Mucosa of stomach (tissue), 1 donor: ENCODE measurements around the gene MYH9.
A peak's percentile ranks its signal among the peaks of the same experiment; 100 is the strongest.

Source experiments
- H3K27me3 ChIP-seq: one replicate; pipeline ENCODE4 v1.7.0; 2013; ENCODE audit warnings: mild to moderate bottlenecking, low read length; ENCODE audit not compliant: control insufficient read depth, insufficient read depth
- H3K36me3 ChIP-seq: one replicate; pipeline ENCODE4 v1.7.0; 2013; ENCODE audit warnings: low read length; ENCODE audit not compliant: control insufficient read depth, insufficient read depth
- H3K4me1 ChIP-seq: one replicate; pipeline ENCODE4 v1.7.0; 2013; ENCODE audit warnings: mild to moderate bottlenecking, low read length; ENCODE audit not compliant: control insufficient read depth, insufficient read depth
- H3K4me3 ChIP-seq: one replicate; pipeline ENCODE4 v1.7.0; 2013; ENCODE audit warnings: low read length
- H3K9ac ChIP-seq: one replicate; pipeline ENCODE4 v1.7.0; 2013; ENCODE audit warnings: mild to moderate bottlenecking, low read length, moderate library complexity
- H3K9me3 ChIP-seq: one replicate; pipeline ENCODE4 v1.7.0; 2013; ENCODE audit warnings: mild to moderate bottlenecking, low read length, moderate library complexity; ENCODE audit not compliant: control insufficient read depth
- donor health status: Pancreatic carcinoma.

MYH9 gene

GRCh38 chr22:36423461-36424404 is 36.0 kb upstream of the MYH9 start:
- Histone ChIP-seq H3K4me1 (peaks cover 29% of the 10 kb centered on the region), H3K36me3 (no peaks in the 10 kb centered on the region), H3K9ac (no peak overlapping the region), H3K27me3 (no peaks in the 10 kb centered on the region), H3K9me3 (no peaks in the 10 kb centered on the region), H3K4me3 (no peak overlapping the region)

- Histone ChIP-seq H3K36me3 (no peaks in the 10 kb centered on the region), H3K9ac (no peak overlapping the region), H3K27me3 (no peaks in the 10 kb centered on the region), H3K4me1 (peaks cover 33% of the 10 kb centered on the region), H3K9me3 (no peaks in the 10 kb centered on the region), H3K4me3 (no peak overlapping the region)
Observed at GRCh38 chr22:36422287-36423014, 34.7 kb upstream of the MYH9 start.

GRCh38 chr22:36419912-36420882 is 32.4 kb upstream of the MYH9 start:
- H3K36me3 ChIP-seq = no peaks in the 10 kb centered on the region
- no peak overlapping the region for H3K9ac ChIP-seq
- H3K4me1 ChIP-seq = peaks cover 31% of the 10 kb centered on the region
- no peak overlapping the region for H3K4me3 ChIP-seq
- no peaks in the 10 kb centered on the region for H3K9me3 ChIP-seq
- no peaks in the 10 kb centered on the region for H3K27me3 ChIP-seq

GRCh38 chr22:36419177-36419911 is 31.6 kb upstream of the MYH9 start:
- peak overlapping the region; percentile 39 for H3K4me3 ChIP-seq
- H3K9ac ChIP-seq = peak overlapping the region; percentile 54
- no peaks in the 10 kb centered on the region for H3K9me3 ChIP-seq
- no peaks in the 10 kb centered on the region for H3K27me3 ChIP-seq
- no peaks in the 10 kb centered on the region for H3K36me3 ChIP-seq
- H3K4me1 ChIP-seq = peaks cover 31% of the 10 kb centered on the region

GRCh38 chr22:36417281-36417686 is 29.5 kb upstream of the MYH9 start:
- Histone ChIP-seq H3K9ac (no peak overlapping the region), H3K4me3 (no peak overlapping the region), H3K4me1 (peaks cover 27% of the 10 kb centered on the region), H3K27me3 (no peaks in the 10 kb centered on the region), H3K9me3 (no peaks in the 10 kb centered on the region), H3K36me3 (no peaks in the 10 kb centered on the region)

GRCh38 chr22:36415415-36416168 is 27.8 kb upstream of the MYH9 start:
- no peaks in the 10 kb centered on the region for H3K27me3 ChIP-seq
- no peaks in the 10 kb centered on the region for H3K36me3 ChIP-seq
- H3K4me3 ChIP-seq = no peak overlapping the region
- no peaks in the 10 kb centered on the region for H3K9me3 ChIP-seq
- peaks cover 39% of the 10 kb centered on the region for H3K4me1 ChIP-seq
- H3K9ac ChIP-seq = no peak overlapping the region

GRCh38 chr22:36413022-36413775 is 25.4 kb upstream of the MYH9 start:
- no peak overlapping the region for H3K9ac ChIP-seq

GRCh38 chr22:36411589-36412258 is 24.0 kb upstream of the MYH9 start:
- no peak overlapping the region for H3K9ac ChIP-seq
- H3K27me3 ChIP-seq = no peaks in the 10 kb centered on the region
- H3K4me1 ChIP-seq = peaks cover 29% of the 10 kb centered on the region
- H3K4me3 ChIP-seq = no peak overlapping the region
- H3K36me3 ChIP-seq = no peaks in the 10 kb centered on the region
- H3K9me3 ChIP-seq = no peaks in the 10 kb centered on the region

More at GRCh38 chr22:36413022-36413775, 25.4 kb upstream of the MYH9 start:
- Histone ChIP-seq H3K4me3 (no peak overlapping the region), H3K36me3 (no peaks in the 10 kb centered on the region), H3K9me3 (no peaks in the 10 kb centered on the region), H3K4me1 (peaks cover 37% of the 10 kb centered on the region), H3K27me3 (no peaks in the 10 kb centered on the region)

- peak overlapping the region; percentile 20 for H3K4me3 ChIP-seq
- peaks cover 32% of the 10 kb centered on the region for H3K4me1 ChIP-seq
- H3K9ac ChIP-seq = peak overlapping the region; percentile 67
- no peaks in the 10 kb centered on the region for H3K9me3 ChIP-seq
- H3K27me3 ChIP-seq = no peaks in the 10 kb centered on the region
- H3K36me3 ChIP-seq = no peaks in the 10 kb centered on the region
Observed at GRCh38 chr22:36409911-36410756, 22.4 kb upstream of the MYH9 start.
